ENCODE measurements around the gene RYR2.

The RYR2 gene

DNA sequence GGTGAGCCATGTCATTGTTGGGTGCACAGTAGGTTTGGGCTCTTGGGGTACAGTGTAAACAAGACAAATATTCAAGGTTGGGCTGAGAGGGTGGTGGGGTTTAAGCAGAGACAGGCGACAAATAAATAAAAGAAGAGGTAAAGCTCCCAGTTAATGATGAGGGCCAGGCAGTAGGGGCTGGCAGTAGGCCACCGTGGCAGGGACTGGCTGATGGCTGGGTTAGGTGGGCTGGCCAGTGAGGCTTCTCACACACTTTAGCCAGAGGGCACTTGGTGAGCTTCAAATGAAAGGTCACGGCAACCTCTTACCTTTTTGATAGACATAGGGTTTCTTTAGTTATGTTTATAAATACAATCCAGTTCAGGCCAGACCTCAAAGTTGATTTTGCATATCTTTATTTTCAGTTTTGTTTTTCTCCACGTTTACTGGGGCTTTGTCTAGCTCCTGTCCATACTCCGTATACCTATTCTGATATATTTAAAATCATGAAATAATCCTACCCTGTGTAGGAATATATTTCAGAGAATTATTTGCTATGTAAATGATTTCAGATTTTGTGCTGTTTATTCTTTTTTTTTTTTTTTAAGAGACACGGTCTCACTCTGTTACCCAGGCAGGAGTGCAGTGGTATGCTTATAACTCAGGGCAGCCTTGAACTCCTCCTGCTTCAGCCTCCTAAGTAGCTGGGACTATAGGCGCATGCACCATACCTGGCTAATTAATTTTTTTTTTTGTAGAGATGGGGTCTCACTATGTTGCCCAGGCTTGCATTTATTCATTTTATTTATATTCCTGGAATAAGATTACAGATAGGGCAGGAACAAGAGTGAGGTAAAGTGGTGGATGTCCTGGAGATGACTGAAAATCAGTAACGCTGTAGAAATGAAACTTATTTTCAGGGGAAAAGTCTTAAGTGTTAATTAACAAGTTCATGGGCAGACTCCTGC is 122.7 kb downstream of the RYR2 start:
- H3K27me3 ChIP-seq (ENCODE audit: control insufficient read depth, insufficient read depth, low read length), result no peaks in the 10 kb centered on the region

GRCh38 chr1:237166086-237166485 is 124.1 kb downstream of the RYR2 start:
- Histone ChIP-seq H3K4me1 (ENCODE audit: control insufficient read depth, insufficient read depth, low read length) (no peaks in the 10 kb centered on the region), H3K27me3 (ENCODE audit: control insufficient read depth, insufficient read depth, low read length) (no peaks in the 10 kb centered on the region), H3K9ac (ENCODE audit: low read depth, low read length) (no peak overlapping the region), H3K36me3 (ENCODE audit: control insufficient read depth, insufficient read depth, low read length) (no peaks in the 10 kb centered on the region), H3K4me3 (ENCODE audit: low read depth, low read length) (no peak overlapping the region), H3K9me3 (ENCODE audit: control insufficient read depth, insufficient read depth, low read length) (no peaks in the 10 kb centered on the region)

More for the DNA sequence above, 122.7 kb downstream of the RYR2 start:
- Histone ChIP-seq H3K9ac (ENCODE audit: low read depth, low read length) (no peak overlapping the region), H3K4me1 (ENCODE audit: control insufficient read depth, insufficient read depth, low read length) (no peaks in the 10 kb centered on the region), H3K36me3 (ENCODE audit: control insufficient read depth, insufficient read depth, low read length) (no peaks in the 10 kb centered on the region), H3K9me3 (ENCODE audit: control insufficient read depth, insufficient read depth, low read length) (no peaks in the 10 kb centered on the region), H3K4me3 (ENCODE audit: low read depth, low read length) (no peak overlapping the region)

DNA sequence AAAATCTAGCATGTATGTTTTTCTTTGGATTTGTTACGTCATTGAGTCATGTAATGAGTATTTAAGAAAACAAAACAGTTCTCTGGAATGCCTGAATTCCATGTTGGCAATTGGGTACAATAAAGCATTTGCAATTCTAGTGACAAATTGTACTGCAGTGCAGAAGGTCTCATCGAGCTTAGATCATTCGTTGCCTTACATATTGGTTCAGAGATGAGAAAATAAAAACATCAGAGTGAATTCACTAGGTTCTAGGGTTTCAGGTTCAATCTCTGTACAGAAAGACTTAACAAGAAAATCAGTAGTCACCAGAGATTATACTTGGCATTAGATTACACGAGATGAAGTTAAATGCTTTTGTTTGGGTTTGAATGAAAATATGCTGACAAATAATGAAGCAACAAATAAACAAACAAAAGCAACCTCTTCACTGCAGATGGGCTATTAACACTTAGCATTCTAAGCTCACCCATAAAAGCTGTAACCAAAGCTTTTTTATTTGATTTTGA is 124.7 kb downstream of the RYR2 start:
- Histone ChIP-seq H3K9ac (ENCODE audit: low read depth, low read length) (no peak overlapping the region), H3K9me3 (ENCODE audit: control insufficient read depth, insufficient read depth, low read length) (no peaks in the 10 kb centered on the region), H3K4me3 (ENCODE audit: low read depth, low read length) (no peak overlapping the region), H3K4me1 (ENCODE audit: control insufficient read depth, insufficient read depth, low read length) (no peaks in the 10 kb centered on the region), H3K27me3 (ENCODE audit: control insufficient read depth, insufficient read depth, low read length) (no peaks in the 10 kb centered on the region), H3K36me3 (ENCODE audit: control insufficient read depth, insufficient read depth, low read length) (no peaks in the 10 kb centered on the region)

GRCh38 chr1:237170149-237170548 is 128.2 kb downstream of the RYR2 start:
- no peak overlapping the region for H3K9ac ChIP-seq (ENCODE audit: low read depth, low read length)
- no peaks in the 10 kb centered on the region for H3K4me1 ChIP-seq (ENCODE audit: control insufficient read depth, insufficient read depth, low read length)
- no peaks in the 10 kb centered on the region for H3K36me3 ChIP-seq (ENCODE audit: control insufficient read depth, insufficient read depth, low read length)
- no peaks in the 10 kb centered on the region for H3K9me3 ChIP-seq (ENCODE audit: control insufficient read depth, insufficient read depth, low read length)
- no peak overlapping the region for H3K4me3 ChIP-seq (ENCODE audit: low read depth, low read length)
- H3K27me3 ChIP-seq (ENCODE audit: control insufficient read depth, insufficient read depth, low read length), result no peaks in the 10 kb centered on the region

DNA sequence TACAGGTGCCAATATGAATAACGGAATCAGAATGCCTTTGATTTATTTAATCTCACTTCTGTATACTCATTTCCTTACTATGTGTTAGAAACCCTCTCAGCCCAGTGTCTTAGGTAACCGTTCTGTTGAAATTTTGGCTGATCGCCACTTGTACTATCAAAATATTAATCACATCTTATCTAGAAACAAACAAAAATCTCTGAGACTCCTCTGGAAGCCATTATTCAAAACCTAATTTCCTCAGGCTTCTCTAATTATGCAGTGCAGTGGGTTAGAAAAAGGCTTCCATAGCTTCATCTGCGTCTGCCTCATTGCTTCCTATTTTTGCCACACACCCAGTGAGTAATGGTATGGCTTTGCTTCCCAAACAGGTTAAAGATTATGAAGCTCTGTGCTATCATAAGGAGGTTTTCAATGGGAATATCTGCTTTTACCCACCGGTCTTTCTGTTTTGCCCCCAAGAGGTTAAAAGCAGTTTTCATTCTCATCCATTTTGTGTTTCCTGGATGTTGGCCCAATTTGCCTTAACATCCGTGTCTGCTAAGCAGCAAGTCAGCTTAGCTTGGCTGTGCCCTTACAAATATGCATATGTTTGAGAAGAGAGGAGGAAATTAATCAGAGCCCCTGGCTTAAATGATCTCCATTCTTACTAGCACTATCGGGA is 129.6 kb downstream of the RYR2 start:
- H3K4me3 ChIP-seq (ENCODE audit: low read depth, low read length), result no peak overlapping the region
- no peaks in the 10 kb centered on the region for H3K27me3 ChIP-seq (ENCODE audit: control insufficient read depth, insufficient read depth, low read length)
- H3K9ac ChIP-seq (ENCODE audit: low read depth, low read length), result no peak overlapping the region
- H3K4me1 ChIP-seq (ENCODE audit: control insufficient read depth, insufficient read depth, low read length), result no peaks in the 10 kb centered on the region
- H3K36me3 ChIP-seq (ENCODE audit: control insufficient read depth, insufficient read depth, low read length), result no peaks in the 10 kb centered on the region
- H3K9me3 ChIP-seq (ENCODE audit: control insufficient read depth, insufficient read depth, low read length), result no peaks in the 10 kb centered on the region

GRCh38 chr1:237172118-237172485 is 130.1 kb downstream of the RYR2 start:
- no peaks in the 10 kb centered on the region for H3K9me3 ChIP-seq (ENCODE audit: control insufficient read depth, insufficient read depth, low read length)
- no peaks in the 10 kb centered on the region for H3K27me3 ChIP-seq (ENCODE audit: control insufficient read depth, insufficient read depth, low read length)
- H3K36me3 ChIP-seq (ENCODE audit: control insufficient read depth, insufficient read depth, low read length), result no peaks in the 10 kb centered on the region
- no peak overlapping the region for H3K4me3 ChIP-seq (ENCODE audit: low read depth, low read length)
- H3K4me1 ChIP-seq (ENCODE audit: control insufficient read depth, insufficient read depth, low read length), result no peaks in the 10 kb centered on the region
- H3K9ac ChIP-seq (ENCODE audit: low read depth, low read length), result no peak overlapping the region

GRCh38 chr1:237179503-237179902 is 137.5 kb downstream of the RYR2 start:
- Histone ChIP-seq H3K36me3 (ENCODE audit: control insufficient read depth, insufficient read depth, low read length) (no peaks in the 10 kb centered on the region), H3K9me3 (ENCODE audit: control insufficient read depth, insufficient read depth, low read length) (no peaks in the 10 kb centered on the region), H3K27me3 (ENCODE audit: control insufficient read depth, insufficient read depth, low read length) (no peaks in the 10 kb centered on the region), H3K4me1 (ENCODE audit: control insufficient read depth, insufficient read depth, low read length) (peaks cover 2% of the 10 kb centered on the region), H3K4me3 (ENCODE audit: low read depth, low read length) (no peak overlapping the region), H3K9ac (ENCODE audit: low read depth, low read length) (no peak overlapping the region)

DNA sequence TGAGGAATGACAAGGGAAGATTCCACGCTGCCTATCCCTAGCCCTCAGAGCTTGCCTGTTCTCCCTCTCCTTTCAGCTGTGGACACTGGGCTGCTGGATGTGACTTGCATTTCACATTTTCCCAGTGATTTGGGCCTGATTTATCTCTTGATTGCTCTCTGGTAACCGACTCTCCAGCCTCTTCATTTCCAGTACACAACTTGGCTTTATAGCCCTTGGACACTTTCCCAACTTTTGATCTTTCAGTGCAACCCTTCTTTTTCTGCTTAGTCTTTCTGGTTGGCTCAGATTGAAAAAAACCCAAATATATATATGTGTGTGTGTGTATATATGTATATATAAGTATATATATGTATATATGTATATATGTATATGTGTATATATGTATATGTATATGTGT is 138.3 kb downstream of the RYR2 start:
- H3K27me3 ChIP-seq (ENCODE audit: control insufficient read depth, insufficient read depth, low read length), result no peaks in the 10 kb centered on the region
- no peaks in the 10 kb centered on the region for H3K36me3 ChIP-seq (ENCODE audit: control insufficient read depth, insufficient read depth, low read length)
- no peaks in the 10 kb centered on the region for H3K9me3 ChIP-seq (ENCODE audit: control insufficient read depth, insufficient read depth, low read length)
- peaks cover 2% of the 10 kb centered on the region for H3K4me1 ChIP-seq (ENCODE audit: control insufficient read depth, insufficient read depth, low read length)
- no peak overlapping the region for H3K4me3 ChIP-seq (ENCODE audit: low read depth, low read length)
- no peak overlapping the region for H3K9ac ChIP-seq (ENCODE audit: low read depth, low read length)

DNA sequence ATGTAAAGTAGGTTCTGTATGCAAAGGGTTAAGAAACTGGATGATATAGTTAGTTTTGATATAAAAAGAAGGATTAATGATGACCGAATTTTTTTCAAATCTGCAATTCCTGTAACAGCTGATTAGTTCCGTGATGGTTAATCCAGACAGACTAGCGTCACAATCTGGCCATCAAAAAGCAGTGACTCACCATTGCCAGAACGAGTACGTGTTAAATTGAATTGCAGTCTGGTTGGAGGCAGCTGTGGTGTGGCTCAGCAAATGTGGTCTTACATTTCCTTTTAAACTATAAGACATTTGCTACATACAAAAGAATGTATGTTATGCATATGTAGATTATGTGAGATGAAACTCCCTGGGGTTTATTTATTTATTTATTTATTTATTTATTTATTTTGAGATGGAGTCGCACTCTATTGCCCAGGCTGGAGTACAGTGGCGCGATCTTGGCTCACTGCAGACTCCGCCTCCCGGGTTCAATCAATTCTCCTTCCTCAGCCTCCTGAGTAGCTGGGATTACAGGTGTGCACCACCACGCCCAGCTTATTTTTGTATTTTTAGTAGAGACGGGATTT is 139.8 kb downstream of the RYR2 start:
- no peaks in the 10 kb centered on the region for H3K27me3 ChIP-seq (ENCODE audit: control insufficient read depth, insufficient read depth, low read length)
- no peak overlapping the region for H3K4me3 ChIP-seq (ENCODE audit: low read depth, low read length)
- H3K4me1 ChIP-seq (ENCODE audit: control insufficient read depth, insufficient read depth, low read length), result peaks cover 2% of the 10 kb centered on the region
- H3K9ac ChIP-seq (ENCODE audit: low read depth, low read length), result no peak overlapping the region
- no peaks in the 10 kb centered on the region for H3K9me3 ChIP-seq (ENCODE audit: control insufficient read depth, insufficient read depth, low read length)
- H3K36me3 ChIP-seq (ENCODE audit: control insufficient read depth, insufficient read depth, low read length), result no peaks in the 10 kb centered on the region

- Histone ChIP-seq H3K27me3 (ENCODE audit: control insufficient read depth, insufficient read depth, low read length) (no peaks in the 10 kb centered on the region), H3K9me3 (ENCODE audit: control insufficient read depth, insufficient read depth, low read length) (no peaks in the 10 kb centered on the region), H3K36me3 (ENCODE audit: control insufficient read depth, insufficient read depth, low read length) (no peaks in the 10 kb centered on the region), H3K4me3 (ENCODE audit: low read depth, low read length) (no peak overlapping the region), H3K4me1 (ENCODE audit: control insufficient read depth, insufficient read depth, low read length) (peaks cover 2% of the 10 kb centered on the region), H3K9ac (ENCODE audit: low read depth, low read length) (no peak overlapping the region)
Observed at GRCh38 chr1:237183963-237184540, 142.1 kb downstream of the RYR2 start.

GRCh38 chr1:237186675-237187074 is 144.7 kb downstream of the RYR2 start:
- Histone ChIP-seq H3K9ac (ENCODE audit: low read depth, low read length) (no peak overlapping the region), H3K4me1 (ENCODE audit: control insufficient read depth, insufficient read depth, low read length) (peaks cover 2% of the 10 kb centered on the region), H3K4me3 (ENCODE audit: low read depth, low read length) (no peak overlapping the region), H3K36me3 (ENCODE audit: control insufficient read depth, insufficient read depth, low read length) (no peaks in the 10 kb centered on the region), H3K9me3 (ENCODE audit: control insufficient read depth, insufficient read depth, low read length) (no peaks in the 10 kb centered on the region), H3K27me3 (ENCODE audit: control insufficient read depth, insufficient read depth, low read length) (no peaks in the 10 kb centered on the region)

All from iPS-15b (cell line).